ENCODE results near the gene ELAVL3.
"Not testable (repeated sequence)": the region's sequence is repeated elsewhere in the genome, so short reads cannot be mapped to it uniquely, and the experiment has no call there.

Gene ELAVL3

DNA sequence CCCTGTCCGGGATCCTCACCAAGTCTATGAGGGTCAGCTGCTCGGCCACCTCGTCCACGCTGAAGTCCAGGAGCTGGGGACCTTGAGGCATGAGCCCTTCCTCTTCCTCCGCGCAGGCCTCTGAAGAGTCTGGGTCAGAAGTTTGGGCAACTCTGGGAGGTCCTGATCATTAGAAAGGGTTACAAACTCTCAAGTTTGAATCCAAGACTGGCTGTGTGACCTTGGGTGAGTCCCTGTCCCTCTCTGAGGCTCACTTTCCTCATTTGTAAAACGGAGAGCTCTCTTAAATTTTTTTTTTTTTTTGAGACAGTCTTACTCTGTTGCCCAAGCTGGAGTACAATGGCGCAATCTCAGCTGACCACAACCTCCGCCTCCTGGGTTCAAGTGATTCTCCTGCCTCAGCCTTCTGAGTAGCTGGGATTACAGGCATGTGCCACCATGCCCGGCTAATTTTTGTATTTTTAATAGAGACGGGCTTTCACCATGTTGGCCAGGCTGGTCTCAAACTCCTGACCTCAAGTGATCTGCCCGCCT, 74.1 kb downstream of the ELAVL3 start:
- DNase-seq (ENCODE audit: low spot score): not testable (repeated sequence)

DNA sequence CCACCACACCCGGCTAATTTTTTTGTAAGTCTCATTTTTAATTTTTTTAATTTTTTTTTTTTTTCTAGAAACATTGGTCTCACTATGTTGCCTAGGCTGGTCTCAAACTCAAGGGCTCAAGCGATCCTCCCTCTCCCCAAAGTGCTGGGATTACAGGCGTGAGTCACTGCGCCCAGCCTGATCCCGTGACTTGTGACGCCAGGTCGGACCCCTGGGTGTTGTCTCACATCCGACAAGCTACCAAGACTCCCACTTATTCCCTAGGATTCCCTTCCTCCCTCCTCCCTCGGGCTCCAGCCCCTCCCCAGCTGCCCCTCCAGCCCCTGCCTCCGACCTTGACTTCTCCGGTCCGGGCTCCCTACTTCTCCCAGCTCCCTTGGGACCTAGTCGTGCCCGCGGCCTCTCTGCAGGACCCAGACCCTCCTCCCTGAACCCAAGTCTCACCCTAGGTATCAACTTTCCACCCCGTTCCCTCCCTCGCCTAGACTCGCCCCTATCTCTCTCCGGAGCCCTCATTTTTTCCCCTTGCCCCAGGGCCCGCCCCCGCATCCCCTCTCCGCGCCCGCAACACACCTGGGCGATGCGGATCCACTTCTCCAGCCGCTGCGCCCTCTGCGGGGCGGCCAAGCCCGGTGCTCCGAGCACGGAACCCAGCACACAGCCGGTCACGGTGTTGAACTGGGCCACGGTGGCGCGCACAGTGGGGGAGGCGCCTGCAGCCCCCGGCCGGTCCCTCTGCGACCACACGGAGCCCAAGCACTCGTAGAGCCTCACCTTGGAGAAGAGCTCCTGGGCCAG, 74.8 kb downstream of the ELAVL3 start:
- no peak for DNase-seq (ENCODE audit: low spot score)

DNA sequence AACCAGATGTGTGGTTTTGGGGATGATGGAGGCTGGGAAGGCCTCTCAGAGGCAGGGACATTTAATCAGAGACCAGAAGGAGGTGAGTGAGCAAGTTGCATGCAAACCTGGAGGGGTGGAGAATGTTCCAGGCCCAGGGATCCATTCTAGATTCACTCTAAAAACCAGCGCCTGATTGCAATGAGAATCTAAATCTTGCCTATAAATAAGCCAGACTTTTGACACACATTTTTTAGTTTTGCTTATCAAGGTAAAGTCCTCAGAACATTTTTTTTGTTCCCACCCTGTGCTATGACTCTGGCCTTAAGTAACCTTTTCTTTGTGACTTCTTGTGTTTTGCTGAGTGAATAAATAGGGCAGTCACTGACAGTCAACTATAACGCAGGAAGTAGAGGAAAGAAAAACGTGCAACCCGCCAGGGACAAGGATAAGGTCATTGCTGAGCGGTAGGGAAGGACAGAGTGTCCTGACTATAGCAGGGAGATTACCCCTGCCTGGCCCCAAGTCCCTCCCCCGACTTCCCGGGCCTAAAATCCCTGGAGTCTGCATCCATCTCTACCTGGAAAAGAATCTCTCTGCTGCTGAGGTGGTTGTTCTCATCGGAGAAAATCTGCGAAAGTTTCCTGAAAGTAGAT, 76.1 kb downstream of the ELAVL3 start:
- no peak for DNase-seq (ENCODE audit: low spot score)

DNA sequence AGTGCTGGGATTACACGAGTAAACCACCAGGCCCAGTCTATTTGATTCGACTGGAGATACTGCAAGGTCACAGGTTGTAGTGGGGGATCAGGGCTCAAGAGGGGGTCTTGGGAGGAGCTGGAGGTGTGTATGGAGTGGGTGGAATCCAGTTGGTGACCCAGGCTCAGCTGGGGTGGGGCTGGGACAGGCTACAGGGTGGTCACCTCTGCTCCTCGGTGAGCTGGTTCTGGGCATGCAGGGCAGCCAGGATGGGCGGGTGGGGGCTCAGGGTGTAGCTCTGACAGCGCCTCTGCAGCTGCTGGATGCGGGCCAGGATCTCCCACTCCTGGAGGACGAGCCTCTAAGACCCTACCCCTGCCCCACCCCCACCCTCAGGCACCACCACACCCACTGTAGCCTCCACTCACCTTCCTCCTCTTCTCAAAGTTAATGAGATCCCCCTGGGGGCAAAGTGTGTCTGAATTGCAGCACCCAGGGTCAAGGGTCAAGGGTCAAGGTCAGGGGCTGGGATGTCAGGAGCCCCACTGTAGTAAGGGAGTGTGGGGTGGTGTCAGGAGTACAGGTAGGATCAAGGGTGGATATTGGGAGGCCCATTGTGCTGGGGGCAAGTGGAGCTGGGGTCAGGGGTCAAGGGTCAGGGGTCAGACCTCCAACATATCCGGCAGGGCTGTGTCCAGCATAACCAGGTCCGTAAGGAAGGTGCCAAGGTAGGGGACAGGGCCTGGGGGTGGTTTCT, 78.9 kb downstream of the ELAVL3 start:
- no peak for DNase-seq (ENCODE audit: low spot score)
